HG03159 (cell line): ENCODE results near the gene CLCC1.
A peak's percentile ranks its signal among the peaks of the same experiment; 100 is the strongest.
"Not testable (repeated sequence)": the region's sequence is repeated elsewhere in the genome, so short reads cannot be mapped to it uniquely, and the experiment has no call there.

Experiments used
- ATAC-seq: cut with Tn5 transposase; IDR thresholded peaks from one replicate; pipeline ENCODE4 v1.9.1; 2021; ENCODE audit warnings: mild to moderate bottlenecking, moderate library complexity; ENCODE audit not compliant: unreplicated experiment

Gene CLCC1, protein sequence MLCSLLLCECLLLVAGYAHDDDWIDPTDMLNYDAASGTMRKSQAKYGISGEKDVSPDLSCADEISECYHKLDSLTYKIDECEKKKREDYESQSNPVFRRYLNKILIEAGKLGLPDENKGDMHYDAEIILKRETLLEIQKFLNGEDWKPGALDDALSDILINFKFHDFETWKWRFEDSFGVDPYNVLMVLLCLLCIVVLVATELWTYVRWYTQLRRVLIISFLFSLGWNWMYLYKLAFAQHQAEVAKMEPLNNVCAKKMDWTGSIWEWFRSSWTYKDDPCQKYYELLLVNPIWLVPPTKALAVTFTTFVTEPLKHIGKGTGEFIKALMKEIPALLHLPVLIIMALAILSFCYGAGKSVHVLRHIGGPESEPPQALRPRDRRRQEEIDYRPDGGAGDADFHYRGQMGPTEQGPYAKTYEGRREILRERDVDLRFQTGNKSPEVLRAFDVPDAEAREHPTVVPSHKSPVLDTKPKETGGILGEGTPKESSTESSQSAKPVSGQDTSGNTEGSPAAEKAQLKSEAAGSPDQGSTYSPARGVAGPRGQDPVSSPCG

DNA sequence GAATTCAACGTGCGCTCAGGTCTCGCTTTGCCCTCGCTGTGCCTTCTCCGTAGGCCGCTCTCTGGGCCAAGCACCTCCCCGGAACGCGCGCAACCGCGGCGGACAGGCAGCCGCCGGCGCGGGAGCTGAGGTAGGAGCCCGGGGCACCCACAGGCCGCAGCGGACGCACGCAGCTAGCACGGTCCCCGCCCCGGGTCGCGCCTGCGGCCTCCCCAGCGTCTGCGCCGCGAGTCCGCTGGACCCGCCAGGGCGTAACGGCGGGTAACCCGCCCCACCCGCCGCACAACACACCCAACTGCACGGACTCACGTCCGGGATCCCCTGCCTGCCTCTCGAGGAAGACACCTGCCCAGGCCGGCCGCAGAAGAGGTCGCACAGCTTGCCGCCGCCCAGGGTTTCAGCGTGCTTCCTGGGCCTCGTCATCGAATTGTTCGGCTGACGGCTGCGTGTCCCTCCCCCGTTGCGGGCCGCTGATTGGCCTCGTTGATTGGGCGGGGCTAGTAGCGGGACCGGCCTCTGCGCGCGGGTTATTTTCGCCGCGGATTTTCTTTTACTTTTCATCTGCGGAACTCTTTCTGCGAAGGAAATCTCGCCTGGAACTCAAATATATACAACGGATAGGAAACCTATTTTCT is at the start of gene CLCC1:
Gene CLCC1 (minus strand): TSS at position 433 of the 635 bp plus-strand sequence. CDS start 13,047 bp downstream, outside the sequence.
- ATAC-seq, result peak; percentile 93

DNA sequence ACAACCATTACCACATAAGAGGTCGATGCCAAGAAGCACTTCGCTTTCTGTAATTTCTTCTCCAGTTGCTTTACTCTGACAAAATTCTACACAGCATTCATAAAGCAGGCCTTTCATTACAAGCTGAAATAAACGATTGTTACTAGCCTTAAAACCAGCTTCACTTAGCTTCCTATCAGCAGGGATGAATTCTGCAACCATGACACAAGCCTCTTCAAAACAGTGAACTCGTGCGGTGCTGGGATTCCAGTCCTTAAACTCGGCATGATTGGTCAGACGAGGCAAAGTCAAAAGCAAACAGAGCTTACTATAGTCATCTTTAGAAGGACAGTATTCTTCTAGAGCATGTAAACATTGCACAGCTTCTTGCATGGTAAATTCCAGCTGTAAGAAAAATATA is 48.1 kb upstream of the CLCC1 start:
- ATAC-seq, result no peak

DNA sequence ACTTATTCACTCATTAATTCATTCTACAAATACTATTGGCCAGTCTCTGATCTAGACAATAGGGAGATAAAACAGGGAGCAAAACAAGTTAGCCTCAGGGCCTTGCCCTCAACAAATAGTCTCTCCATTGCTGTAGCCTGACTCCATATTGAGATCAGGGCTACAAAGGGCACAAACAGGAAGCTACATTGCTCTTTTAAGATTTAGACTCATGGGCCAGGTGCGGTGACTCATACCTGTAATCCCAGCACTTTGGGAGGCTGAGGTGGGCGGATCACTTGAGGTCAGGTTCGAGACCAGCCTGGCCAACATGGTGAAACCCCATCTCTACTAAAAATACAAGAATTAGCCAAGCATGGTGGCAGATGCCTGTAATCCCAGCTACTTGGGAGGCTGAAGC is 33.3 kb upstream of the CLCC1 start:
- ATAC-seq, result not testable (repeated sequence)

DNA sequence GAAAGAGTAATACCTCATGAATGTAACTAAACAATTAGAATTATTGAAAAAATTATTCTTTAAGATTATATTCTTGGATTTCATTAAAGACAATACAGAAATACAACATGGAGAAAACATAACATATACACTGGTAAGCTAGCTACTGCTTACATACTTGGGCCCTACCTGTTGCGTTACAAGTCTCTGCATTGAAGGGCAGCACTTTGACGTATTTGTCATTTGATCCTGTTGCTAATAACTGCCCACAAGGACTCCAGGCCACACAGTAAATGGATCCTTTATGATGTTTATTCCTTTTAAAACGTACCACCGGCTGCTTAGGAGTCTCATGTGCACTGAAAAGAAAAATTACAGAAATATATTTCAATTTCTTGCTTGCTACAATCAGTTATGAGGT is 19.8 kb upstream of the CLCC1 start:
- ATAC-seq, result no peak

DNA sequence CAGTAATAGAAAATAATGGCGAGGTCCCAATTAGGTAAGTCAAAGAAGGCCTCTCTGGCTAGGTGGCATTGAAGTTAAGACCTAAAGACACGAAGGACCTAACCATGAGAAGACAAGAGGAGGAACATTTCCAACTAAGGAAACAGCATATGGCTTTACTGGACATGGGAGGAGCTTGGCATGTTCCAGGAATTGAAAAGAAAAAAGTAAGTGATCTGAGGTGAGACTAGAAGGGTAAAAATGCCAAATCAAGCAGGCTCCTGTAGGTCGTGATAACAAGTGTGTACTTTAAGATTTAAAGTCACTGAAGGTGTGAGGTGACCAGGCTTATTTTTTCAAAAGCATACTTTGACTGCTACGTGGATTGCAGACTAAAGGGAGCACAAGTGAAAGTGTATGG is 13.4 kb upstream of the CLCC1 start:
- ATAC-seq, result no peak

DNA sequence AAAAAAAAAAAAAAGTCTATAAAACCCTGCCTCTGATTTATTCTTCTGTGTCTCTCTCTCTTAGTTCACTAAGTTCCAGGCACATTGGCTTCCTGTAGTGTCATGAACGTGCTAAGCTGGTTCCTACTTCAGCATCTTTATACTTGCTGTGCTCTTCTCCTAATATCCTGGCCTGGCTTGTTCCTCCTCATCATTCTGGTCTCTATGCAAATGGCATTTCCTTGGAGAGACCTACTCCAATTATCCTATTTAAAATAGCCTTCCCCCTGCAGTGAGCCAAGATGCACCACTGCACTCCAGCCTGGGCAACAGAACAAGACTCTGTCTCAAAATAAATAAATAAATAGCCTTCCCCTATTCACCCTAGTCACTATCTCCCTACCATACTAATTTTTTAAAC is 9.7 kb upstream of the CLCC1 start:
- no peak for ATAC-seq

DNA sequence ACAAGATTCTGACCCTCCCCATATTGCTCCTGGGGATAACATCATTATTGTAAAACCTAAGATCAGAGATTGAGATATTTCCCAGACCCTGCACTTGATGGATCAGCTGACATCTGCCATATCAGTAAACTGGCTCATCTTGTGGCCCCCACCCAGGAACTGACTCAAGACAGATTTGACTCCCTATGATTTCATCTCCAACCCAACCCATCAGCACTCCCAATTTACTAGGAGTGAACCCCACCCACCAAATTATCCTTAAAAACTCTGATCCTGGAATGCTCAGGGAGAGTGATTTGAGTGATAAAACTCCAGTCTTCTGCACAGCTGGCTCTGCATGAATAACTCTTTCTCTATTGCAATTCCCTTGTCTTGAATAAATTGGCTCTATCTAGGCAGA is 6.1 kb upstream of the CLCC1 start:
- no peak for ATAC-seq

DNA sequence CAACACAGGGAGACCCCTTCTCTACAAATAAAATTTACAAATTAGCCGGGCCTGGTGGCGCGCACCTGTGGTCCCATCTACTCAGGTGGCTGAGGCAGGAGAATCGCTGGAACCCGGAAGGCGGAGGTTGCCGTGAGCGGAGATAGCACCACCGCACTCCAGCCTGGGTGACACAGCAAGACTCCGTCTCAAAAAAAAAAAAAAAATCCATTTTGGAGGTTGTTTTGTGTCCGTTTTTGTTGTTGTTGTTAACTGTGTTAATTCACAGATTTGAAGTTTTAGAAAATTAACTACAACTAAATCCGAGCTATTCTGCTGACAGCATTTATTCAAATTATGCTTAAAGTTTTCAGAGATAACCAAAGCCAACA is 618 bp downstream of the CLCC1 start:
- ATAC-seq, result peak; percentile 27

DNA sequence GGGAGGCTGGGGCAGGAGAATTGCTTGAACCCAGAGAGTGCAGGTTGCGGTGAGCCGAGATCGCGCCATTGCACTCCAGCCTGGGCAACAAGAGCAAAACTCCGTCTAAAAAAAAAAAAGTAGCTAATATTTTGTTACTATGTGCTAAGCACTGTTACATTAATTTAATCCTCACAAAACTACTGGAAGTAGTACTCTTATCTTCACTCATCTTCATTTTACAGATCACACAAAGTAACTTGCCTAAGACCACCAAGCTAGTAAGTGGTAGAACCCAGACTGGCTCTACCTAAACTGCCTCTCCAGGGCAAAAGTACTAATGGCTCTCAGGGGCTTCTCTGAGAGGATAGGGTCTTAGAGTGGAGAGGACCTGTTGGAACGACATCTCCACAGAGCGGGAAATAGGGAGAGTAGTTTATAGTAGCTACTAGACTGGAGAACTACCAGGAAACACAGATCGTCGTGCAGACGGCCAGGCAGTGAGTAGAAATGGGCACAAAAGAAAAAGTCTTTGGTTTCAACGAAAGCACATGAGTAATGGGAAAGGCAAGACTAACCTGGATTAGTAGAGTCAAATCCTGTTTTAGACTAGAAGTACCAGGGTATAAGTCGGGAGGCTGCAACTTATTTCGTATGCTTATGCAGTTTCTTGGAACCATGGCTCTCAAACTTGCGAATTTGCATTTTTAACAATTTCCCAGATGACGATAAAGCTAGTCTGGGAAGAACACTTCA is 1.4 kb downstream of the CLCC1 start:
- ATAC-seq, result no peak

DNA sequence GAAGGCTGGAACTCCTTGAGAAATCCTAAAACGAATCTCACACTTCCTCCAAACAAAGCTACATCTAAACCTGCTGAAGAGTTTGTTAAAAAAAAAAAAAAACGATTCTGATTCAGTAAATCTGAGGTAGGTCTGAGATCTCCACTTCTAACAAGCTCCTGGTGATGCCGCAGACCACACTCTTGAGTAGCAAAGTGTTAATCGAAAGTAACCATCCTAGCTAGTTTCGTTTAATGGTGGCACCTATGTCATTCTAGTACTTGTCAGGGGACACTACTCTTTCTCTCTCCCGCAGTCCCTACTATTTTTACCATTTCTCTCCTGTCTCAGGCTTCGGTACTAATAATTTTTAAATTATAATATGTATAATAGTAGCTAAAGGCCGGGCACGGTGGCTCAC is 2.1 kb downstream of the CLCC1 start:
- no peak for ATAC-seq

DNA sequence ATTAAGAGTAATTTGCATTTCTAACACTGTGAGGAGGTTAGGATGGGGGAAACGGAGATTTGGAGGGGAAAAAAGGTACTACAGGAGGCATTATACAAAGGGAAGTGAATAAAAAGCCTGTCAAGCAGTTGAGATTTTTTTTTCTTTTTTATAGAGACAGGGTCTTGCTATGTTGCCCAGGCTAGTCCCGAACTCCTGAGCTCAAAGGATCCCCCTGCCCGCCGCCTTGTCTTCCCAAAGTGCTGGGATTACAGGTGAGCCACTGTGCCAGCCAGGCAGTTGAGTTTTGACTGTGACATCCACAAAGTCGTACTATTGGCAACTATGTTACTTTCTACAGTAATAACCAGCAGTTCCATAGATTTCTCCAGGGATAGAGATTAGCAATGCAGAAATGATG is 2.6 kb downstream of the CLCC1 start:
- no peak for ATAC-seq

DNA sequence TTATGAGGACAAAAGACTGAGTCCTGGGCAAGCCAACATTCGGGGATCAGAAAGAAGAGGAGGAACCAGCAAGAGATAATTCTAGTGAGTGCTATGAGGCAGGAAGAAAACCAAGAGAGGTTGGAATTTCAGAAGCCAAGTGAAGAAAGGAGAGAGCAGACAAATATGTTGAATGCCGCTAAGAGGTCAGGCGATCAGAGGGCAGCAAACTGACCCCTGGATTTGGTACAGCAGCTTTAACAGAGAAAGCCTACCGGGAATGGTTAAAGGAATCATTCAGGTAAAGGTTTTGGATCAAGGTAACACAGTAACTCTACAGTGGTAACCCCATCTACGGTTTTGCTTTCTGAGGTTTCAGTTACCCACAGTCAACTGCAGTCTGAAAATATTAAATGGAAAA is 5.4 kb downstream of the CLCC1 start:
- no peak for ATAC-seq

DNA sequence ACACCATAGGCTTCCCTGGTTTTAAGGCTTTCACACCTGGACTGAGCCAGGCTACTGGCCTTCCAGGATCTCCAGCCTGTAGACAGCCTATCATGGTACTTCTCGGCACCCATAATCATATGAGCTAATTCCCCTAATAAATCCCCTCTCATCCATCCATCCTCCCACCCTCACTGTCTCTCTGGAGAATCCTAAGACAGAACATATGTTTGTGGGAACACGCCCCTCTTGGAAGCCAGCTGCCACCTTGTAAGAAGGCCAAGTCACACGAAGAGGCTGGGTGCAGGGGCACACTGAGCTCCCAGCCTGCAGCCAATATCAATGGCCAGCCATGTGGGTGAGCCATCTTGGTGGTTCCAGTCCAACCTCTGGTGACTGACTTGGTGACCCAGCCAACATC is 7.4 kb downstream of the CLCC1 start:
- ATAC-seq, result no peak

DNA sequence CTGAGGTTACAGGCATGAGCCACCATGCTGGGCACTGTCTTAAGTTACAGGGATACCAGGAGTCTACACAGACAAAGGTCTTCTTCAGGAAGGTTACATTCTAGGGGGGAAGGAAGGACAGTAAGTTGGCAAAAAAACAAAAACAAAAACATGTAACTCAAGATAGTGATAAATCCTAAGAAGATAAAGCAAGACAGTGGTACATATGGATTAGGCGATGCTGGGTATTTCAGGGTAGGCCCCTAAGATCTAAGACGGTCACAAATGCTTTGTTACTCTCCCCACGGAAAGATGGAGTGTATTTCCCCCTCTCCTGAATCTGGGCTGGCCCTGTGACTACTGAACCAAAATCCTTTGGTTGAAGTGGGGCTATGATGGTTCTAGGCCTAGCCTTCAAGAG is 8.2 kb downstream of the CLCC1 start:
- ATAC-seq, result no peak

DNA sequence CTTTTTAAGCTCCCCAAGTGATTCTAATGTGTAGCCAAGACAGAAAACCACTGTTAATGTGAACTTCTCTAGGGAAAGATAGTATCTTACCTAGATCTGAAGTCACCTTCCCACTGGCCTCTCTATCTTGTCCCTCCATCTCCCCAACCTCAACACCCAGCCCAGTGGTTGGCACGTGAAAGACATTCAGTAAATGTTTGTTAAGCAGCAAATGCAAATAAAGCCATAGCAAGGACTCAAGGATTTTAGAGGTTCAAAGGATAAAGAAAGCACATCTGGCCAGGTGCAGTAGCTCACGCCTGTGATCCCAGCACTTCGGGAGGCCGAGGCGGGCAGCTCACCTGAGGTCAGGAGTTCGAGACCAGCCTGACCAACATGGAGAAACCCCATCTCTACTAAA is 9.8 kb downstream of the CLCC1 start:
- ATAC-seq, result no peak

DNA sequence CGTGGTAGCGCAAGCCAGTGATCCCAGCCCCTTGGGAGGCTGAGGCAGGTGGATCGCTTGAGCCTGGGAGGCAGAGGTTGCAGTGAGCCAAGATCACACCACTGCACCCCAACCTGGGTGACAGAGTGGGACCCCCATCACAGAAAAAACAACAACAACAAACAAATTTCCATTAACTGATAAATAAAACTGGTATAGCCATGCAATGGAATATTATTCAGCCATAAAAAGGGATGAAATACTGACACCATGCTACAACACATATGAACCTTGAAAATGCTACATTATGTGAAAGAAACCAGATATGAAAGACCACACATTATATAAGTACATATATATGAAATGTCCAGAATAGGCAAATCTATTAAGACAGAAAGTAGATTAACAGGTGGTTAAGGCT is 12.0 kb downstream of the CLCC1 start:
- ATAC-seq, result no peak

DNA sequence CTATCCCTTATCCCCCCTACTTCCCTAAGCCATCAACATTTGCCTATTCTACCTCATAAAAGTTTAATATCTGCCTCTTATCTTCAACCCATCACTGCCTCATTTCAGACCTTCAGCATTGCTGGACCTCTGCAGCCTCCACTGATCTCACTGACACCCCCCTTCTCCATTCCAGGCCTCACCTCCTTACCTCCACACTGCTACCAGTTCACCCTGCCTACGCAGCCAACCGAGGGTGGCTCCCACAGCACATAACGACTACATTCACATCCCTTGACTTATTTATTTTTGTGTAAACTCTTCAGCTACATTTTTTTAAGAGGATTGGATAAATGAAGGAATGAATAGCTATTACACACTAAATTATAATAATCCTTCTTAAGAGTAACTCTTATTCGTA is 14.2 kb downstream of the CLCC1 start:
- no peak for ATAC-seq

DNA sequence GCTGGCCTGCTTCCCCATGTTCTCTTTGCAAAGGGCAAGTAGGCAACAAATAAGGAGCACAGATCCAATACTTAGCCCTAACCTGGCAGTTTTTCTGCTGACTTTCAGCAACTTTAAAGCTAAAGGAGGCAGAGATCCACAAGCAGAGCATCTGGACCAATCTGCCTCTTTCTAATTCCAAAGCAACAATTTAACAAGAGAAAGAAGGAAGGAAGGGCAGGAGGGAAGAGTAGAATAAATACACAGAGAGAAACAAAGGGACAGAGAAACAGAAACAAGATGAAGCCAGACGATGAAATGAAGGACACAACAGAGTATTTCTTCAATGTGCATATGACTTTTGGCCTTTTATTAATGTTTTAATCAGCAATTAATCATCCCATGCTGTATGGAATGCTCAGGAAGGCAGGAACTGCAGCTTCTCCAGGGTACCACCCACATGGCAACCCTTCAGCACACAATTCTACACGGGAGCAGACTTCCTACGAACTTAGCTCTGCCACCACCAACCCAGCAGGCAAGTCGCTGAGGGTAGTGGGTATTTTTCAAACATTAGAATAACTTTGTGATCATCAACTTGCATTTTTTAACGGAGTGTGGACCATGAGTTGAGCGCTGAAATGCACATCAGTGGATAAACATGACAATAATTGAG is 15.3 kb downstream of the CLCC1 start:
- ATAC-seq, result no peak

DNA sequence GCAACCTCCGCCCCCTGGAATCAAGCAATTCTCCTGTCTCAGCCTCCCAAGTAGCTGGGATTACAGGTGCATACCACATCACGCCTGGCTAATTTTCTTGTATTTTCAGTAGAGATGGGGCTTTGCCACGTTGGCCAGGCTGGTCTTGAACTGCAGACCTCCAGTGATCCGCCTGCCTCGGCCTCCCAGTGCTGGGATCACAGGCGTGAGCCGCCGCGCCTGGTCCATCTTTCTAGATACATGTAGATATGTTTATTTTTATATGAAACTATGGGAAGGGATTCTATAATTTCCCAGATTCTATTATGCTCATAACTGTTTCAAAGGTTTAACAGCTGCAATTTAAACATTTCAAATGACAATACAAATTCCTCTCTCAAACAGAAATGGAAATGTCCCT is 27.1 kb downstream of the CLCC1 start:
- no peak for ATAC-seq

DNA sequence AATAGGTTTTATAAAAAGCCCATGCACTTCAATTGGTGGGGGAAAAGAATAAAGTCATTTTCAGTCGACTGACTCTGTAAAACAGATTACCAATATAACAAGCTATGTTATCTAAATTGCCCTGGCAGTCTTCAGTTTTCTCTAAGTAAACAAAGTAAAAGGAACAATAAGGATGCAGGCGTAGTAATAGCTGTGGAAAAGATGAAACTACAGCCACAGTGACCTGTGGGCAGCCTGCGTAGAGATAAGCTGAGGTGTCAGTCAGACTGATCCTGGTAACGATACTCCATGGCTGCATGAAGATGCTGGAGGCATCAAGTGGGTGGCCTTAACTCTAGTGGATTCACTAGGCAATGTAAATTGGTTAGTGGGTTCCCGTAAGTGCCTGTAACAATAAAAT is 29.3 kb downstream of the CLCC1 start:
- ATAC-seq, result no peak

DNA sequence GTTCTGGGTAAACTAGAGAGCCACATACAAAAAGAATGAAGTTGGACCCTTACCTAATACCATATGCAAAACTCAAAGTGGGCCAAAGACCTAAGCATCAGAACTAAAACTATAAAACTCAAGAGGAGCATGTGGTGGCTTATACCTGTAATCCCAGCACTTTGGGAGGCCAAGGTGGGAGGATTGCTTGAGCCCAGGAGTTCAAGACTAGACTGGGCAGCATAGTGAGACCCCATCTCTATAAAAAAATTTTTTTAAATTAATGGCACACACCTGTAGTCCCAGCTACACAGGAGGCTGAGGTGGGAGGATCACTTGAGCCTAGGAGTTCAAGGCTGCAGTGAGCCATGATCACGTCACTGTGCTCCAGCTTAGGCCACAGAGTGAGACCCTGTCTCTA is 35.7 kb downstream of the CLCC1 start:
- not testable (repeated sequence) for ATAC-seq
